HG03575 (cell line): ENCODE data around the gene THSD7B.

Source experiments
- ATAC-seq: cut with Tn5 transposase; IDR thresholded peaks from one replicate; pipeline ENCODE4 v1.9.1; 2021; ENCODE audit not compliant: unreplicated experiment, insufficient number of reproducible peaks, low FRiP score; ENCODE audit errors: extremely low read depth

Gene THSD7B

DNA sequence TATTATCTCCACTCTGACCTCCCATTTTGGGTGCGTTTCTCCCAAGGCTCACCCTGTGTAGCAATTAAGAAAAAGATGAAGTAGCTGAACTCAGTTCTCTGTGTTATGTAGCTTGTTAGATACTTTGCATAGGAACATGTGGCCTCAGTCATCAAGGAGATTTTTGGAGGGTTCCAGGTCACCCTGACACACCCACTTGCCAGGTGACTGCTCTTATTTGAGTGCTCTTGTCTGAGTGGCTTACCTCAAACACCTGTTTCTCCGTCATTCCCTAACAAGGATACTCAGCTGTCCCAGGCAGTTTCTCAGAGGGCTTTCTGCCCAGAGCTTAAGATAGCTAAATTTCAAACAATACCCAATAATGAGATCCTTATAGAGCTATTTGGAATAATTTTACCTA lies 621.7 kb downstream of the THSD7B start:
- ATAC-seq = no peak

DNA sequence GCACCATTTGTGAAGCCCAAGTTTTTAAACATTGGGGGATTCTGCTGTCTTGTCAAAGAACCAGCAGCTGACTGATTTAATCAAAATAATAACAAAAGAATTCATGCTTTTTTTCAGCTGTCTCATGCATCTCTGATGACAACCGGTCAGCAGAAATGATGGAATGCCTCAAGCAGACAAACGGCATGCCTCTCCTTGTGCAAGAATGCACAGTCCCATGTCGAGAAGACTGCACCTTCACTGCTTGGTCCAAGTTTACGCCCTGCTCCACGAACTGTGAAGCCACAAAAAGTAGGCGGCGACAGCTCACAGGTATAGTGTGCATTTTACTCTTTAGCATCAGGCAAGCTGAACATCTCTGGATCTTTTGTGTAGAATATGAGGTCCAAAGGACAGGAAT lies 640.2 kb downstream of the THSD7B start:
- no peak for ATAC-seq

DNA sequence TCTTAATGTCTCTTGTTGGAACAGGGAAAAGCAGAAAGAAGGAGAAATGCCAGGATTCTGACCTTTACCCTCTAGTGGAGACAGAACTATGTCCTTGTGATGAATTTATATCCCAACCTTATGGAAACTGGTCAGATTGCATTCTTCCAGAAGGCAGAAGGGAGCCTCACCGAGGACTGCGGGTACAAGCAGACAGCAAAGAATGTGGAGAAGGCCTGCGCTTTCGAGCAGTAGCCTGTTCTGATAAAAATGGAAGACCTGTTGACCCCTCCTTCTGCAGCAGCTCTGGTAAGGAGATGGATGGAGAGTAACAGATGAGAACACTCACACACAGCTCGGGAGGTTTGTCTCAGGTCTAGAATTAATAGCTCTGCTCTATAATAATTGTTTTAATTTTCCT lies 646.2 kb downstream of the THSD7B start:
- no peak for ATAC-seq

DNA sequence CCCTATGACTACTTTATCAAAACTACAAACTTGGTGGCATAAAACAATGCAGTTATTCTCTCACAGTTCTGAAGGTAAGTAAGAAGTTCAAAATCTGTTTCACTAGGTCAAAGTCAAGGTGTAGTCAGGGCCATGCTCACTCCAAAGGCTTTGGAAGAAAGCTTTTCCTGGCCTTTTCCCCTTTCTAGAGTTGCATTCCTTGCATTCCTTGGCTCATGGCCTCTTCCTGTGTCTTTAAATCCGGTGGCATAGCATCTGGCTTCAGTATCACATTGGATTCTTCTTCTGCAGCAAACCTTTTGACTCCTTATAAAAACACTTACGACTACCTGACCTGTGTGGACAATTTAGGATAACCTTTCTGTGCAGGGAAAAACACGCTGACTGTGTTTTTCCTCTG lies 655.4 kb downstream of the THSD7B start:
- no peak for ATAC-seq

DNA sequence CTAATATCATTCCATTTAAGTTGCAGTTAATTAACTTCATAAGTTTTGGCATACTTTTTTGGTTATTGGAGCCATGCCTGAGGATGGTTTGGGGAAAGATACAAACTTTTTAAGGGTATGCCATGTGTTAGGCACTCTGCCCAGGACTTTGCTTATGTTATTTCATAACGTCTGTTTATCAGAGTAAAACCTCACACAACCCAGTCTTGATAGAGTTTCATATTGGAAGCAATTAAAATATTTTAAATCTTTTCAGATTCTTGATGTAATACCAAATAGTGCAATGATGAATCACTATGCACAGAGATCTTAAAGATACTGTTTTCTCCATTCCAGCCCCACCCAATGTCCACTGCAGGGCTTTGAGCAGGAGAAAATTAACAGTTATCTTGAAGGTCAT lies 669.8 kb downstream of the THSD7B start:
- no peak for ATAC-seq

DNA sequence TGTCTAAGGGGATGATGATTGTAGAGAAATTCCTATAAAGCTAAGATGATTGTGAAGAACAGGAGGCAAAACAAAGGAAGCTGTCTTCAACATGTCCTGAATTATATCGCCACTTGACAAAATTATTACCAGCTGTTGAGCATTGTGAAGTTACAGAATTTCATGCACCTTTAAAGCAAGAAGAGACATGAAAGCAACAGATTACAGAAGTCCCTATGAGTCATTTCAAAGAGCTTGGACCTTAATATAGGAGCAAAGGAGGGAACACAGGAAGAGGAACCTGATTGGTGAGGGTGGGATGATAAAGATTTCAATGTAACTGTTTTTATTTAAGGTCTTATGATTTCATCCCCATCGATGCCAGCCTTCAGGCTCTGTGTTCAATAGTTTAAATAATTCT lies 672.0 kb downstream of the THSD7B start:
- no peak for ATAC-seq

DNA sequence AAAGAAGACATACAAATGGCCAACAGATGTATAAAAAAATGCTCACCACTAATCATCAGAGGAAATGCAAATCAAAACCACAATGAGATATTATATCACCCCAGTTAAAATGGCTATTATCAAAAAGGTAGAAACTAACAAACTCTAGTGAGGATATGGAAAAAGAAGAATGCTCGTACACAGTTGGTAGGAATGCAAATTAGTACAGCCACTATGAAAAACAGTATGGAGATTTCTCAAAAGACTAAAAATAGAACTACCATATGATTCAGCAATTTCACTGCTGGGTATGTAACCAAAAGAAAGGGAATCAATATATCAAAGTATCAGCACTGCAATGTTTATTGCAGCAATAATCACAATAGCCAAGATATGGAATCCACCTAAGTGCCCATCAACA lies 679.6 kb downstream of the THSD7B start:
- no peak for ATAC-seq

DNA sequence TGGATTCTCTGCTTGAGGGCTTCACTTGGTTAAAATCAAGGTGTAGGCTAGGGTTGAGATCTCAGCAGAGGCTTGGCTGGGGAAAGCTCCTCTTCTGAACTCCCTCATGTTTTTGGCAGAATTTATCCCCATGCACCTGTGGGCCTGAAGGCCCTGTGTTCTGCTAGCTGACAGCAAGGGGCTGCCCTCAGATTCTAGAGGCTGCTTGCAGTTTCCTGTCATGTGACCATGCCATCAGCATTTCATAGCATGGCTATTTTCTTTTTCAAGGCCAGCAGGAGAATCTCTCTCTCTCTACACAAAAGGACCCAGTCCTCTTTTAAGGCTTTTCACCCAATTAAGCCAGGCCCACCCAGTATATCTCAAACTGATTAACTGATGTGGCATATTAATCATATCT lies 684.1 kb downstream of the THSD7B start:
- ATAC-seq = no peak

DNA sequence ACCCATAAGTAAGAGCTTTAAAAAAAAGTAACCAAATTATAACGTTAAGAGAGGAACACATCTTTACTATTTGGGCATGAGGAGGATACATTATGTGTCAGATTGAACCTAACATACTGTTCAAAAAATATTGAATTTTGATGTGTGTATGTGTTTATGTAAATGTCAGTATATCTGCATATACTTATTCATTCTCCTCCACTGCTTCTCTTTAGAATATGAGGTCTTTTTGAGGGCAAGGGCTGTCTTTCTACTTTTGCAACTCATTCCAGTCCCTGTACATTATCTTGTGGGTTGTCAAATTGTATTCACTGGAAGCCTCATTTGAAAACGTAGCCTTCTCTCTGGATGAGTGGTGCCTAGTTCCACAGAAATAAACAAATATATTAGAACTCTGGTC lies 689.5 kb downstream of the THSD7B start:
- ATAC-seq = no peak

DNA sequence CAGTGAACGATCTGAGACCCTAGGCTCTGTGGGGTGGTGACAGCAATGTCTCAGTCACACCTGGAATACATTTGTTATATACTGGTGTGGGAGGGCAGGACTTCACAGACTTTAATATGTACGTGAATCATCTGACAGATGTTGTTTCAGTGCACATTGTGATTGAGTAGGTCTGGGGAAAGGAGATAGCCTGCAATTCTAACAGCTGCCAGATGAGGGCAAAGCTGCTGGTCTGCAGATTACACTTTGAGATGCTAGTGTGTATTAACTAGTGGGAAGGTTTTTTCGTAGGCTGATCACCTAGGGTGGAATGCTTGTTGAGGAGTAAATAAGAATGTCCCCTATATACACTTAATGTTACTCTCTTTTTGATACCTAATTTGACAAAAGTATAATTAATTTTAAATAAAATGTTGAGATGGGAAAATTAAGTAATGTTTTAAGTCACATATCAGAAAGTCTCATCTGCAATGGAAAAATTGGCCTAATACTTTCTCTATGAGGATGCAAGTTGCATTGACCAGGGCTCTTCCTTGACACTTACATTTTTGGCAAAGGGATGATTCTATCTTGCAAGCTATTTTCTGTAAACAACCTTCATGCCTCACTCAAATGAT lies 702.0 kb downstream of the THSD7B start:
- peak; percentile 85 for ATAC-seq

DNA sequence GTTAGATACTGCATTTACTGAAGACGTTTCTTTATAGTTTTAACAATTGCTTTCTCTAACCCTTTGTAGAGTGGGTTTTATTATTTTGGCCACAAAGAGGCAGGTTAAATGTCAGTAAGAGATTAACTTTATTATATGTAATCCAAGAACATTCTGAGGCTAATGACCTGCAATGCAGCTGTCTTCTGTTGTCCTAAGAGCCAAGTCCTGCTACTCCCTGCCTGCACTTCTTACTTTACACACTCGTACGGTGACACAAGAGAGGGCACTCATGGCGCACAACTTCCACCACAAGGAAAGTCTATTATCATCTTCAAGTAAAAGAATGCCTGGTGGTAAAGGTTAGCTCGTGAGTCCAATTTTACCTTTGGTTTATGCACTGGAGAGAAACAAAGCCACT lies 727.9 kb downstream of the THSD7B start:
- no peak for ATAC-seq

DNA sequence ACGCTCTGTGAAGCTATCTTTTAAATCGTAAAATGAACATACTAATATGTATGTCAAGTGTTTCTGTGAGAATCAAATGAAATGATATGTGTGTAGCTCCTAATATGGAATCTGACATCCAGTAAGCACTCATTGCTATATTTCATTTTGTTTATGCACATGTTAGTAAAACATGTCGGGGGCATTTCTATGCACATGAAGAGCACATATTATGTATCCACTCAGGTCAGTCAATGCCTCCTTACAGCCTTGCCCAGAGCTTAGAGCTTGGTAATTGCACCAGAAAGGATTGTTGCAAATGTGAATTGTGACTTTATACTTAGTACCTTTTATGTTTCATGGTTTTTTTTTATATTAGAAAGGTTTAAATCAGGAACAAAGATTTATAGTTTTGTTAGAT lies 735.3 kb downstream of the THSD7B start:
- no peak for ATAC-seq

DNA sequence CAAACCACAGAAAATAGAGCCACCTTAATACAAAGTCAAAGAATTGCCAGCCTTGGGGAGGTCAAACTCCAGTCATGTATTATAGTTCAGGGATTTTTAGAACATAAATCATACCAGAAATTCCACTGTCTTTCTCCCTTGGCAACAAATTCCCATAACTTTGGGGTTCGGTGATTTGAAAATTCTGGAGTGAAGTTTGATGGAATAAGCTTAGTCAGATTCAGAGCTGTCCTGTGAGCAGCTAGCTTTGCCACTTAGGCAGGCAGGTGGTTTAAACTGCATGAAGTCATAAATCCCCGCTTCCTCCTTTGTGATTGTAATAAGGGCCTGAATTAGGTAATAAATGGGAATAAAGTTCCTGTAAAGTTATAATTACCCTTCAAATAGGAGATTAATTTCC lies 741.9 kb downstream of the THSD7B start:
- no peak for ATAC-seq

DNA sequence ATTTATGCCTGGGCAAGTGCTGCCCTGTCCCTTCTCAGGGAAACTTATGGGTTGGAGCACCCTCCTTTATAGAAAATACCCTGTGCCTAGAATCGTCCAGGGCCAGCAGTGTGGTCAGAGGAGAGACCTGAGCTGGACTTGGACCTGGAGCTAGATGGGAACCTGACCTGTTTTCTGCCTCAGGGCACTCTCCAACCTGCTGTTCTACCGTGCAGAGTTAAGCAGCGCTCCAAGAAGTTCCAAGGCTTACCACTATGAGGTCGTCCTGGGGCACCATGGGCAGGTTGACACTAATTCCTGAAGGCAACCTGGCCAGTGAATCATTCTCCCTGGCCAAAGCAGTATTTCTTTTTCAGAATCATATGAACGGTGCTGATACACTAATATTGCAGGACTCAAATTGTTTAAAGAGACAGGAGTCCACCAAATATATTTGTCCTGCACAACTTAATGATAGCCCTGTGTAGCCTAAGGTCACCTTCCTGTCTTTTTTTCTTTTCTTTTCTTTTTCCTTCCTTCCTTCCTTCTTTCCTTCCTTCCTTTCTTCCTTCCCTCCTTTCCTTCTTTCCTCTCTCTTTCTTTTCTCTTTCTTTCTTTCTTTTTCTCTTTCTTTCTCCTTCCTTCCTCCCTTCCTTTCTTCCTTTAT lies 743.5 kb downstream of the THSD7B start:
- ATAC-seq = no peak

DNA sequence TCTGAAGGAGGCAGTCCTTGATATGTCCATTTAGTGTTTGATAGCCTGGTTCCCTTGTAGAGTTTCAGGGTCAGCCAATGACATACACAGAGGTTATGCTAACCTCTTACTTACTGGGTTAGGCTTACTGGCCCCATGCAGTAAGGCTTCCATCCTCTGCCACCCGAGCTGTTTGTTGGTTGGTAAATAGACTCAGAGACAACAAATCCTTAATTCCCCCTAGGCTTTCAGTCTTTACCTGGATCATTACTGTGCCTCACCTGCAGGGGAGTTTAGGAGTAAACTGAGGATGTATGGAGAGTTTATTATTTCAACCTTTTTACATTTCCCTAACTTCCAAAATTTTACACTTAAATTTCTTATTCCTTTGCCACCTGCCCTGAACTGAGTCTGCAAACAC lies 746.2 kb downstream of the THSD7B start:
- ATAC-seq = no peak

DNA sequence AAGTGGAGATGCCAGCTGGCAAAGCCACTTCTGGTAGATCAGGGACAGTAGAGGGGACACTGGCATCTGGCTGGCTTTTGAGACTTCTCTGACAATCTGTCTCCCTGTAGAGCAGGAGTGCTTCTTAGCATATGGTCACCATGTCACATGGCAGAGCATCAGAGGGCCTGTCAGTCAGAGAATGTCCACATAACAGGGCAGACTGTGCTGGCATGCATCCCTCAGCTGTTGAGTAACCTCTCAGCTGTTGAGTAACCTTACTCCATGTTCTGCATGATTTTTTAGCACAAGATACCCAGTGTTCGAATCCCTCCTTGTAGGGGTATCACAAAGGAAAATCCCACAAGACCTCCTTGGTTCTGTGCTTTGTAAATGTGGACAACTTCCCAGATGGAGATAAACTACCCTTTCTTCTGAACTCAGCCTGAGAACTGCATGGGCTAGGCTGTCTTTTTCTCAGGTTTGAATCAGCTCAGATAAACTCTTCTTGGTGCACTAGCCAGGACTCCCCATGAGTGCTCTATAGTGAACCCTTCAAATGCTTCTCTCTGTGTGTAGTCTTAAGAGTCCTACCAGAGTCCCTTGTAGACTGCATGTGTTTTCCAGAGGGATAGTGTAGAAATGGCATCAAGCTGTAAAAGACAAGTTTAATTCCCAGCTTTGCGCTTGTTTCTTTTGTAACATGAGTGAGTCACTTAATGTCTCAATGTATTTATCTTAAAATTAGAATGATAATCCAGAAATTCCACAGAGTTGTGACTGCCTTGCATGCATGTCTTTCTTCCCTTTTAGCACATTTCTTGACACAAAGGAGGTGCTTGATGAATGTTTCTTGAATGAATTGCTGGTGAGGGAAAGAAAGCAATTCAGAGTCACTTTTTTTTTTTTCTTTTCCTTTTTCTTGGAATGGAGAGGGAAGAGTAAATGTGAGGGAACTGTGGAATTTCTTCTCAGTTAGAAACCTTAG lies 756.6 kb downstream of the THSD7B start:
- no peak for ATAC-seq

DNA sequence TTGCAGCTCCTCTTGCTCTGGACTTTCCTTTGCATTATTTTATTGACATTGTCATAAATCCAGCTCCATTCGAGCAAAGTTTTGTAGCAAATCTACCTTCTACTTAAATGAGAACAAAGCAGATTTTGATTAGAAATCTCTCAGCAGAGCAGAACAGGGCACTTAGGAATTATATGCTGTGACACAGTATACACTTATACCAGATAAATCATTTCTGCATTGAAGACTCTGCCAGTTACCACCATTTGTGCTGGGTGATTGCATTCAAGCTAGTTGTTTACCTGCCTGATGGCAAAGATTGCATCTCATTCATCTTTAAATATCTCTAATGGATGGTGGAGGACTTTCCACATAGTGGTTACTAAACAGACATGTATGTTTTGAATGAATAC lies 757.3 kb downstream of the THSD7B start:
- no peak for ATAC-seq

DNA sequence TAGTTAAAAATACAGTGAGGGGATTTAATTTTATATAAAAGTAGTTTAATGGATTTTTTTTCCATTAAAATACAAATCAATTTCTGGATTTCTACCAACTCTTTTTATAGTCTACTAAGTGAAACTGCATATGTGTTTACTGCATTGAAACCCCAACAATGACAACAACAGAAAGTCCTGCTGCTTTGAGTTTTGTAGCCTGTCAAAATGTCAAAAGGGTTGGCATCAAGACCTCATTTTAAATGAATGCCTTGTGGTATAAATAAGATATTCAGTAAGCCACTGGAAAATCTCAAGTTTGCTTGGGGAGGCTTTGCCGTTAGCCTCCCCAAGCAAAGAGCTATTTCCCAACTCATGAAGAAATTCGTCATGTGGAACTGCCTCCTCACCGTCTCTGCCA lies 758.6 kb downstream of the THSD7B start:
- ATAC-seq = no peak

DNA sequence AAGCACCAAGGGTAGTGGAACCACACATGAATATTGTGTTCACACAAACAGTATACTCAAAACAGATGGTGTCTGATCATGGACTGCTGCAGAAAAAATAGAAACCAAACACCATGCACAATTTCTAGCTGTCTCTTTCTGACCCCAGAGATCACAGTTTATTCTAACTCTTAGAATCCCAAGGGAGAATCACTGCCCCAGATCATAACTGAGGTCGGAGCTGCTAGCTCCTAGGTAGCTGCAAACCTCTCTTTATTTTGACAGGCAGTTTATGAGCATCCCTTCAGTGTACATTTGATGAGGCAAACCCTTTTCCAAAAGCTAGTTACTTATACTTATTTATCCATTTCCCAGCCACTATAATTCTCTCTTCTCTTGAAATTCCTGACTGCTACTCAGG lies 759.8 kb downstream of the THSD7B start:
- ATAC-seq = no peak

DNA sequence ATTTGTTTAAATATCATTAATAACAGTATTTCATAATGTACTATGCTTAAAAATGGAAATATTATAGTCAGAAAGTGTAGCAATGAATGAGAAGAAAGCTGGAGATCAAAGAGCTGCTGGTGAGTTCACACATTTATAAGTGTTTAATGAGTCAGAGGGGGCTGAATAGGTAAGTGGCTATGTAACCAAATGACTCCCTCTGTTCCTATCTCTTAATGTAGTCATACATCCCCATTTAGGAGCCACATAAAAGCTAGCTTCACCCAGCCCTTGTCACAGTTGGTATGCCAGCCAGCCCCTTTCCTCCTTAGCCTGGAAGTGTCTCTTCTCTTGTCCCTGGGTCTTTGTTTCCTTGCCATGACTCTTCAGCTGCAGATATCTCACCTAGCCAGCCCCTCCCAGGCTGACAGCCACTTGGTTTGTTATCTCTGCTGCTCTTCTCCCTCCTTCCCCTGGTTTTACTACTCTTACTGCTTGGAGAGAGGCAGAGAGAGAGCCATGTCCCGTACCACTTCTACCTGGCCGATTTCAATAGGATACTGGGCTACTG lies 760.4 kb downstream of the THSD7B start:
- ATAC-seq = no peak
